Activated gamma-delta T cell (primary cell): ENCODE results near the gene CEP152.

Experiments used
- DNase-seq: peaks from one replicate; lab custom pipeline; 2025; lab: John Stamatoyannopoulos, UW

The CEP152 gene

GRCh38 chr15:48777645-48778330 lies 33.1 kb downstream of the CEP152 start:
- DNase-seq: no peak

GRCh38 chr15:48775546-48775945 lies 35.3 kb downstream of the CEP152 start:
- no peak for DNase-seq

GRCh38 chr15:48774484-48774883 lies 36.4 kb downstream of the CEP152 start:
- no peak for DNase-seq

GRCh38 chr15:48766196-48766595 lies 44.7 kb downstream of the CEP152 start:
- DNase-seq: no peak

GRCh38 chr15:48765022-48765421 lies 45.8 kb downstream of the CEP152 start:
- DNase-seq: no peak

GRCh38 chr15:48761393-48762158 lies 49.3 kb downstream of the CEP152 start:
- no peak for DNase-seq

GRCh38 chr15:48759921-48760320 lies 50.9 kb downstream of the CEP152 start:
- DNase-seq: no peak

GRCh38 chr15:48757661-48758060 lies 53.2 kb downstream of the CEP152 start:
- DNase-seq: no peak

- DNase-seq: no peak
These were observed 56.9 kb downstream of the CEP152 start for GRCh38 chr15:48754011-48754410.

GRCh38 chr15:48751595-48751994 lies 59.3 kb downstream of the CEP152 start:
- no peak for DNase-seq

GRCh38 chr15:48748535-48748934 lies 62.3 kb downstream of the CEP152 start:
- no peak for DNase-seq

GRCh38 chr15:48733615-48734014 lies 77.3 kb downstream of the CEP152 start:
- no peak for DNase-seq

- no peak for DNase-seq
These were observed 80.4 kb downstream of the CEP152 start for GRCh38 chr15:48730506-48730905.

GRCh38 chr15:48723969-48724368 lies 86.9 kb downstream of the CEP152 start:
- DNase-seq: no peak

- DNase-seq: no peak
These were observed 87.9 kb downstream of the CEP152 start for GRCh38 chr15:48722764-48723661.

- DNase-seq: no peak
These were observed 89.6 kb downstream of the CEP152 start for GRCh38 chr15:48721061-48721810.

- no peak for DNase-seq
These were observed 90.2 kb downstream of the CEP152 start for GRCh38 chr15:48720646-48721045.

GRCh38 chr15:48719668-48720067 lies 91.2 kb downstream of the CEP152 start:
- DNase-seq: no peak

GRCh38 chr15:48718646-48719045 lies 92.2 kb downstream of the CEP152 start:
- no peak for DNase-seq

GRCh38 chr15:48717458-48717857 lies 93.4 kb downstream of the CEP152 start:
- DNase-seq: no peak

GRCh38 chr15:48712546-48712945 lies 98.3 kb downstream of the CEP152 start:
- DNase-seq: no peak
